ENCODE measurements around the gene MYBPC3.
A peak's percentile ranks its signal among the peaks of the same experiment; 100 is the strongest.
"Not testable (repeated sequence)": the region's sequence is repeated elsewhere in the genome, so short reads cannot be mapped to it uniquely, and the experiment has no call there.

The MYBPC3 gene

GRCh38 chr11:47337229-47337924 lies 15.1 kb downstream of the MYBPC3 start:
- no peak for DNase-seq (ENCODE audit: low spot score)

DNA sequence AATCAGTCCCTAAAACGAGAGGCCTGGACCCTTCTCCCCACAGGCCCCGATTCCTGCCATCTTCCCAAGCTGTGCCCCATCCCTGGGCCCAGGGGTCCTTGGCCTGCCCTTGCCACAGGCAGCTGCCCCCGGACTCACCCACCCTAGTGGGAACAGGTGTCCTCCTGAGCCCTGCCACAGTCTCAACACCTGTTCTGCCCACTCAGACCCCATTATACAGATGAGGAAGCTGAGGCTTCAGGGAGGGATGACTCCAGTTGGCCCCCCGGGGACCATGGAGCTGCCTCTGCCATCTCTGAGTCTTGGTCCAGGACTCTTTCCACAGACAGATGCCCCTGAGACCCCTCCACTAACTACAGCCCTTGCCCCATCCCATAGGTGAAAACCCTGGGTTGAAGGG lies 15.9 kb downstream of the MYBPC3 start:
- no peak for DNase-seq (ENCODE audit: low spot score)

DNA sequence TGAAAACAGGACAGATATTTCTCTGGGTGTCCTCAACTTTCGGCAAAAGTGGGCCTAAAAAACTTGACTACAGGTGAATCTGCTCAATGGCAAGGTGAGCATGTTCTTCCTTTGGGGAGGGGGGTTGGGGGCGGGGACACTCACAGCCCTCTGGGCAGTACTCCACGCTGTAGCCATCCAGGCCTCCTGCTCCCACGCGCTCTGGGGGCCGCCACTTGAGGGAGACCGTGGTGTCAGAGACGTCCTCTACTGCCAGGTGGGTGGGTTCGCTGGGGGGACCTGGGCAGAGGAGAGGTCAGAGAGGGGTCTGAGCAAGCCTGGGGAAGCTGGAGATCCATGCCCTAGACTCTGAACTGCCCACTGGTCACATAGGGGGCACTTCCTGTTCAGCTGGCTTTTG lies 16.8 kb downstream of the MYBPC3 start:
- no peak for DNase-seq (ENCODE audit: low spot score)

- not testable (repeated sequence) for DNase-seq (ENCODE audit: low spot score)
Measured at GRCh38 chr11:47334699-47335411, 17.6 kb downstream of the MYBPC3 start.

DNA sequence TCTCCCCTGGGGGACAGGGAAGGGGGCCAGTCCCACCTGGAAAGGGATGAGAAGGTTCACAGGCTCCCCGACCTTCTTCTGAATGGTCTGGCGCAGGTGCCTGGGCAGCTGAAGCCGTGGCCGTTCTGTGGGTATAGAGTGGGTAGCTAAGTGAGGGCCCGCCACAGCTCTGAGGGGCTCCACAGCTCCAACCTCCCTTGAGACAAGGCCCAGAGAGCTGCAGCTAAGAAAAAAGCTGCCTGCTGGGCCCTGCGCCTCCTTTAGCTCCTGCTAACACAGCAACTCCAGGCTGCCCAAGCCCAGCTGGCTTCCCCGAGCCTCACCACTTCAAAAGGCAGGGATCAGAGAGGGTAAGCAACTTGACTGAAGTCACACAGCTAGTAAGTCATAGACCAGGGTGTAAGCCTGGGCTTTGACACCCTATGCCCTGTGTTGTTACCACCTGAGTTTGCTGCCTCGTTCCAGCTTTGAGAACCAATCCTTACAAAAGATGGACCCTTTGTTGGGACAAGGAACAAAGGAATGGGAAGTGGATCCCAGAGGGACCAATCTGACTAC lies 18.5 kb downstream of the MYBPC3 start:
- no peak for DNase-seq (ENCODE audit: low spot score)

DNA sequence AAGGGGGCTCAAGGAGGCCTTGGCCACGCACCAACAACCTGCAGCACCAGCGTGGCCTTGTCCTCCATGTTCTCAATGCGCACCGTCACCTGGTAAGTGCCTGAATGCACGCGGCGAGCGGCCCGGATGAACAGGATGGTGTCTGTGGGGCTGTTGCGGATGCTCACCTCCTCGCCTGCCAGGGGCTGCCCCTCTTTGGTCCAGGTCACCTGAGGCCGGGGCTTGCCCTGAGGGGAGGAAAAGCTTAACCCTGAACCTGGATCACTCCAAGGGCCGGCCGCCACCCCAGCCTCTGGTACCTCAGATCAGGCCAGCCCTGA lies 19.0 kb downstream of the MYBPC3 start:
- no peak for DNase-seq (ENCODE audit: low spot score)

DNA sequence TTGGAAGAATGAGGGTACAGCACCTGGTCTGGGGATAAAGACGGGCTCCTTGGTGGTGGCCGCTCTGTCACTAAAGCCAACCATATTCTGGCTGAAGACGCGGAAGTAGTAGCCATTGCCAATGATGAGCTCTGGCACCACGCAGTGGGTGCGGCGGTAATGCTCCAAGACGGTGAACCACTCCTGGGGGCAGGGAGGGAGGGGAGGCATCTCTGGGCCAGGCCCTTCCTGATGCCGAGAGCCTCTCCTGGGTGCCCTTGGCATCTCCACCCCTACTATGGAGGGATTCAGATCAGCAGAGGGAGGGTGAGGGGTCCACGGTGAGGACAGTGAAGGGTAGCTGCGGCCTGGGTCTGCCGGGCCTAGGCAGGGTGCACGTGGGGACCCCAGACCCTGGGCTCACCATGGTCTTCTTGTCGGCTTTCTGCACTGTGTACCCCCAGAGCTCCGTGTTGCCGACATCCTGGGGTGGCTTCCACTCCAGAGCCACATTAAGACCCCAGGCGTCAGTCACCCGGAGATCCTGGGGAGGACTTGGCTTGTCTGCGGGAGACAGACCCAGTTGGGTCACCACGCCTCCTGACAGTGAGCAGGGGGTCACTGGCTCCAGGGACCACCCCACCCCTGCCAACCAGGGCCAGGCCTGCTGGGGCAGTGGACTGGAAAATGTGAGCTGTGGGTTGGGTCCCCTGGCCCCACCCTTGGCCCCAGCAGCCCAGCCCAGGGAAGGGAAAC lies 19.5 kb downstream of the MYBPC3 start:
- DNase-seq (ENCODE audit: low spot score): no peak

- DNase-seq (ENCODE audit: low spot score): no peak
Measured at GRCh38 chr11:47332303-47332711, 20.2 kb downstream of the MYBPC3 start.

- DNase-seq (ENCODE audit: low spot score): no peak
Measured at GRCh38 chr11:47331454-47332302, 20.8 kb downstream of the MYBPC3 start.

DNA sequence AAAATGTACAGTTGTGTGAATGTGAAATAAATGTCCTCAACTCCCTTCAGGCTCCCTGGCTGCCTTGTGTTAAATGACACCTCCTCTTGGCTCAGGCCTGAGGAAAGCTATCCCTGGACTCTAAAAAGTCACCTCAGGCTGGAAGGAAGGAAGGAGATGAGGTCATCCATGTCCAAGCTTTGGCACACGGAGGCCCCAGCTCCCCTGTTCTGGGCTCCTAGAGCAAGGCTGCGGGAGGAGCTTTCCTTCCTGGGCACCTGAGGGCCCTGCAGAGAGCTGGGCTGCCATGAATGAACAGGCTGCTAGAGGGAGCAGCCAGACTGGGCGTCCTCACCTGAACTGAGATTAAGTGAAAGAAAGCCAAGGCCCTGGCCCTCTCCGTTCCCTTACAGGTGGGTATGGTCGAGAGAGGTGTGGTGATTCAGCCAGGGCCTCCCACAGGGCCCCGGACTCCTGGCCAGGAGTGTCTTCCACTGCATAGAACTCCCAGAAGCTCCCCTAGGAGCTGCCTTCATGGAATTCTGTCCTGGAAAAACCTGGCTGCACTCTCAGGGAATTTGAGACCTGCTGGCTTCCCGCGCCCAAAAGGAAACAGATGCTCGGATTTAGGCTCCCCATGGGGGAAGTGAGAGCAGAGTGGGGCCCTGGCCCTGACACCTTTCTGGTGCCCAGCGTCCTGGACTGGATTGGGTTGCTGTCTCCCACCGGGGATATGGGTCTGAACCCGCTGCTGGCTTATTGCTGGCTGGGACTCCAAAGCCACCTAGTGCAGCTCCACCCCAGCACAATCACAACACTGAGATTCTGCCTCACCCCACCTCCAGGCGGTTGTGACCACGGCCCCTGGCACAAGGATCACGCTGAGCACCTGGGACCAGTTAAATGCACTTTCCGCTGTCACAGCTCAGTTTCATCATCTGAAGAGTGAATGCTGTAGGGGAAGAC lies 22.2 kb downstream of the MYBPC3 start:
- DNase-seq (ENCODE audit: low spot score): peak; percentile 51

GRCh38 chr11:47329431-47329986 lies 23.0 kb downstream of the MYBPC3 start:
- DNase-seq (ENCODE audit: low spot score): no peak

GRCh38 chr11:47328449-47329390 lies 23.8 kb downstream of the MYBPC3 start:
- no peak for DNase-seq (ENCODE audit: low spot score)

- DNase-seq (ENCODE audit: low spot score): no peak
Measured at GRCh38 chr11:47327949-47328348, 24.6 kb downstream of the MYBPC3 start.

DNA sequence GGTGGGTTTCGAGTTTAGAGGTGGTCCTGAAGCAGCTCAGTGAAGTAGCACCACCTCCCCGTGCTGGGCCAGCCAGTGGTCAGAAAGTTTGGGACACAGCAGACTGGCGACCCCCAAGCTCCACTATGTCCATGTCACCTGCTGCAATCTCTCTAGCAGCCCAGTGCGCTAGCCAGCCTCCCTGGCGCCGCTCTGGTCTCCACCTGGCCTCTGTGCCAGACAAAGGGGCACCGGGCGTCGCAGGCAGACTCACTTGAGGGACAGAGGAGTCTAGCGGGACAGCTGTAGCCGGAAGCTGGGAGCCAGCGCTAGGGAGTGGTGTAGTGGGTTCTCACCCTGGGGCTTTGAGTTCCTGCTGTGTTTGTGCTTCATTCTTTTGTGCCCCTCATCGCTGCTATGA lies 25.5 kb downstream of the MYBPC3 start:
- DNase-seq (ENCODE audit: low spot score): no peak

- no peak for DNase-seq (ENCODE audit: low spot score)
Measured at GRCh38 chr11:47326198-47326597, 26.3 kb downstream of the MYBPC3 start.

GRCh38 chr11:47325271-47326041 lies 27.0 kb downstream of the MYBPC3 start:
- no peak for DNase-seq (ENCODE audit: low spot score)

DNA sequence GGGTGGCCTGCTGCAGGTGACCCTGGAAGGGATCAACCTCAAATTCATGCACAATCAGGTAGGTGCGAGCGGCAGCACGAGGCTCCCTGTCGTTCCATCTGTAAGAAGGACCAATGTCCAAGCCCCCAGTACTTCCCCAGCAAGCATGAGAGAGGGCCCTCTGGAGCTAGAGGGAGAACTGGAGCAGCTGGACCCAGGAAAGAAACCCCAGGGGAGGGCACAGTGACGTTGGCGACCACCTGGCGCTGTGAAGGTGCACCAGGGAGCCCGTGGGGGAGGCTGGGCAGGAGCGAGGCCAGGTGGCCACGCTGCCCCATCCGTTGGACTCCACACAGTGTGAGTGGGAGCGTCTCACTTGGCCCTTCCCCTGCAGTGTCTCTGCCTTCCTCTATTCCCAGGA lies 28.0 kb downstream of the MYBPC3 start:
- no peak for DNase-seq (ENCODE audit: low spot score)

- DNase-seq (ENCODE audit: low spot score): no peak
Measured at GRCh38 chr11:47318166-47318565, 34.3 kb downstream of the MYBPC3 start.

All from kidney tubule cell (primary cell).